SU-DHL-6 (cell line): ENCODE data around the gene NEK11.

Experiments used
- H2AFZ ChIP-seq: fragments of 200-600 bp; sonication (generic); 2 replicates; pipeline ENCODE4 v1.6.1; 2014; ENCODE audit warnings: low read depth, mild to moderate bottlenecking, moderate library complexity, mixed read lengths, antibody characterized with exemption, low read length; ENCODE audit not compliant: severe bottlenecking
- H3F3A ChIP-seq: fragments of 200-600 bp; shearing (Covaris generic); 2 replicates; pipeline ENCODE4 v1.6.0; 2016; ENCODE audit warnings: antibody characterized with exemption, mild to moderate bottlenecking; ENCODE audit not compliant: insufficient read depth
- H3K27ac ChIP-seq: fragments of 200-600 bp; sonication (generic); 2 replicates; pipeline ENCODE4 v1.5.1; 2016; ENCODE audit warnings: low read depth, mild to moderate bottlenecking, low read length, moderate library complexity, mixed read lengths
- H3K27me3 ChIP-seq: fragments of 200-600 bp; sonication (generic), shearing (Covaris generic); 2 replicates; pipeline ENCODE4 v1.6.0; 2014; ENCODE audit warnings: mild to moderate bottlenecking, low read length
- H3K36me3 ChIP-seq: fragments of 200-600 bp; sonication (generic); 2 replicates; pipeline ENCODE4 v1.6.1; 2014; ENCODE audit warnings: mild to moderate bottlenecking, low read length, mixed read lengths
- H3K4me2 ChIP-seq: fragments of 300-600, 200-600 bp; shearing (Covaris generic), sonication (generic); 2 replicates; pipeline ENCODE4 v1.6.0; 2014; ENCODE audit warnings: low read length, low read depth, mild to moderate bottlenecking; ENCODE audit not compliant: poor library complexity, severe bottlenecking
- H3K4me3 ChIP-seq: fragments of 200-600 bp; sonication (generic); 2 replicates; pipeline ENCODE4 v1.5.1; 2014; ENCODE audit warnings: antibody characterized with exemption, low read length, mild to moderate bottlenecking, mixed read lengths; ENCODE audit not compliant: insufficient read depth, poor library complexity, severe bottlenecking
- H3K79me2 ChIP-seq: fragments of 200-600 bp; sonication (generic); 2 replicates; pipeline ENCODE4 v1.6.1; 2014; ENCODE audit warnings: mild to moderate bottlenecking, low read length, moderate library complexity; ENCODE audit not compliant: insufficient read depth
- H3K9ac ChIP-seq: fragments of 200-600 bp; sonication (generic); 2 replicates; pipeline ENCODE4 v1.7.0; 2014; ENCODE audit warnings: mild to moderate bottlenecking, low read length
- H3K9me2 ChIP-seq: fragments of 200-600 bp; sonication (generic); replicated peaks from 2 replicates; pipeline ENCODE4 v1.6.1; 2014; ENCODE audit warnings: low read length; ENCODE audit not compliant: insufficient read depth
- H3K9me3 ChIP-seq: fragments of 200-600 bp; sonication (generic); 2 replicates; pipeline ENCODE4 v1.6.1; 2014; ENCODE audit warnings: low read length, mixed read lengths; ENCODE audit not compliant: insufficient read depth
- H4K20me1 ChIP-seq: fragments of 200-600 bp; sonication (generic); 2 replicates; pipeline ENCODE4 v1.6.1; 2014; ENCODE audit warnings: low read depth, mild to moderate bottlenecking, antibody characterized with exemption, low read length, moderate library complexity, mixed read lengths
- EZH2phosphoT487 ChIP-seq: fragments of 200-600 bp; sonication (generic), shearing (Covaris generic); conservative IDR thresholded peaks from 2 replicates; pipeline ENCODE4 v1.6.1; 2018; ENCODE audit warnings: mild to moderate bottlenecking, antibody characterized with exemption, low read length, moderate library complexity, mixed read lengths
- TF ChIP-seq, protein P1 (sequence below): fragments of 200-600 bp; sonication (generic); IDR thresholded peaks from one replicate; pipeline ENCODE4 v1.5.1; 2017; ENCODE audit warnings: antibody characterized with exemption, mild to moderate bottlenecking, low read length, moderate library complexity; ENCODE audit not compliant: insufficient read depth, poor library complexity, severe bottlenecking

NEK11 gene

DNA sequence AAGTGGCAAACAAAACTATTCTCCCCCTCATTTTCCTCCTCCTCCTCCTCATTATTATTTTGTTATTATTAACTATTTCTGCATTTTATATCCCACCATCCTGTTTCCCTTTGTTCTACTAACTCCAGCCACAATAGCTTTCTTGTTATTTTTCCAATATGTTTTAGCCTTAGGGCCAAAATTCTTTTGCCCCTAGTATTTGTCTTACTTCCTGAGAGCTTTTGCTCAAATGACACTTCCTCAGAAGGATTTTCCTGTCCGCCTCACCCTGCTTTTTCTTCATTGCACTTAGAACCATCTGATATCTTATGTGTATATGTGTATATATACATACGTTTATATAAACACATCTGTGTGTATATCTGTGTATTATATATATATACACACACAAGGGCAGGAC is 322.2 kb downstream of the NEK11 start:
- Histone ChIP-seq H3K4me3 (no peak overlapping the region), H4K20me1 (no peaks in the 10 kb centered on the region), H3K36me3 (no peaks in the 10 kb centered on the region), H3K27me3 (no peaks in the 10 kb centered on the region), H3K4me2 (no peak overlapping the region), H3F3A (no peaks in the 10 kb centered on the region), H3K9me2 (no peaks in the 10 kb centered on the region), H3K9me3 (no peaks in the 10 kb centered on the region), H3K79me2 (no peaks in the 10 kb centered on the region), H2AFZ (no peak overlapping the region), H3K9ac (no peak overlapping the region), H3K27ac (no peak overlapping the region)
- TF ChIP-seq EZH2phosphoT487 = no peak
- TF ChIP-seq, protein P1, sequence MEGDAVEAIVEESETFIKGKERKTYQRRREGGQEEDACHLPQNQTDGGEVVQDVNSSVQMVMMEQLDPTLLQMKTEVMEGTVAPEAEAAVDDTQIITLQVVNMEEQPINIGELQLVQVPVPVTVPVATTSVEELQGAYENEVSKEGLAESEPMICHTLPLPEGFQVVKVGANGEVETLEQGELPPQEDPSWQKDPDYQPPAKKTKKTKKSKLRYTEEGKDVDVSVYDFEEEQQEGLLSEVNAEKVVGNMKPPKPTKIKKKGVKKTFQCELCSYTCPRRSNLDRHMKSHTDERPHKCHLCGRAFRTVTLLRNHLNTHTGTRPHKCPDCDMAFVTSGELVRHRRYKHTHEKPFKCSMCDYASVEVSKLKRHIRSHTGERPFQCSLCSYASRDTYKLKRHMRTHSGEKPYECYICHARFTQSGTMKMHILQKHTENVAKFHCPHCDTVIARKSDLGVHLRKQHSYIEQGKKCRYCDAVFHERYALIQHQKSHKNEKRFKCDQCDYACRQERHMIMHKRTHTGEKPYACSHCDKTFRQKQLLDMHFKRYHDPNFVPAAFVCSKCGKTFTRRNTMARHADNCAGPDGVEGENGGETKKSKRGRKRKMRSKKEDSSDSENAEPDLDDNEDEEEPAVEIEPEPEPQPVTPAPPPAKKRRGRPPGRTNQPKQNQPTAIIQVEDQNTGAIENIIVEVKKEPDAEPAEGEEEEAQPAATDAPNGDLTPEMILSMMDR = no peak

DNA sequence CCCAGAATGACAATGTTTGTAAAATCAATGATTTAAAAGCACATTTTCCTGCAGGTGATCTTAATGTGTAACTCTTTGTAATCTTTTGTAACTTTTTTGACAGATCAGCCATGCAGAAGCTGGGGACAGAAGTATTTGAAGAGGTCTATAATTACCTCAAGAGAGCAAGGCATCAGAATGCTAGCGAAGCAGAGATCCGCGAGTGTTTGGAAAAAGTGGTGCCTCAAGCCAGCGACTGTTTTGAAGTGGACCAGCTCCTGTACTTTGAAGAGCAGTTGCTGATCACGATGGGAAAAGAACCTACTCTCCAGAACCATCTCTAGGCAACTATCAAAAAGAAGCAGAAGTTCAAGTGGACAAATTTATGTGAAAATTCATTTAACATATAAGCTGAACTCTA is 322.8 kb downstream of the NEK11 start:
- Histone ChIP-seq H3K4me2 (no peak overlapping the region), H2AFZ (no peak overlapping the region), H3F3A (no peaks in the 10 kb centered on the region), H3K27ac (no peak overlapping the region), H4K20me1 (no peaks in the 10 kb centered on the region), H3K4me3 (no peak overlapping the region), H3K36me3 (no peaks in the 10 kb centered on the region), H3K27me3 (no peaks in the 10 kb centered on the region), H3K79me2 (no peaks in the 10 kb centered on the region), H3K9me2 (no peaks in the 10 kb centered on the region), H3K9me3 (no peaks in the 10 kb centered on the region), H3K9ac (no peak overlapping the region)
- no peak for TF ChIP-seq EZH2phosphoT487
- TF ChIP-seq, protein P1 = no peak

DNA sequence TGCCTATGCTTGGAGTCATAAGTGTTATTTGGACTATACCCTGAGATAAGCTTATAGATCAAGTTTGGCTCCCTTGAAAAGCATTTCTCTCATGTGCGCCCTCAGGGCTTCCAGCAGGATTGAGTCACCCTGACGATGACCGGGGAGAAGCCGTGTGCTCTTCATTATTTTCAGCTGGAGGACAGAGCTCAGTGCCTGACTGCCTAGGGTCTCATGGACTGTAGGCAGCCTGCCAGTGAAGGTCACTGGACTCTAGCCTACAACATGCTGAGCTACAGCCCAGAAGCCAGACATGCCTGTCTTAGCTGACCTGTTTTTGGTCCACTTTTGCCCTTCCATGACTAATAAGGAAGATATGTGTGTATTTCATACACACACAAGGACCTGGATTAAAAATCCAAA is 323.3 kb downstream of the NEK11 start:
- no peaks in the 10 kb centered on the region for H3K79me2 ChIP-seq
- no peak overlapping the region for H3K4me2 ChIP-seq
- no peak overlapping the region for H3K4me3 ChIP-seq
- no peaks in the 10 kb centered on the region for H3K9me2 ChIP-seq
- no peaks in the 10 kb centered on the region for H4K20me1 ChIP-seq
- no peaks in the 10 kb centered on the region for H3K9me3 ChIP-seq
- no peak for TF ChIP-seq EZH2phosphoT487
- TF ChIP-seq, protein P1 = no peak
- no peaks in the 10 kb centered on the region for H3F3A ChIP-seq
- no peaks in the 10 kb centered on the region for H3K36me3 ChIP-seq
- H3K27me3 ChIP-seq = no peaks in the 10 kb centered on the region
- H3K9ac ChIP-seq = no peak overlapping the region
- H2AFZ ChIP-seq = no peak overlapping the region
- no peak overlapping the region for H3K27ac ChIP-seq
